HUDEP-2 (cell line): Measurements from ENCODE around the gene FAM78A.
A peak's percentile ranks its signal among the peaks of the same experiment; 100 is the strongest.
"Not testable (repeated sequence)": the region's sequence is repeated elsewhere in the genome, so short reads cannot be mapped to it uniquely, and the experiment has no call there.

Experiments
- DNase-seq, 76 experiments: peaks; one replicate each; lab custom pipeline; 2025; ENCODE audit not compliant: unreplicated experiment in 76 of 76; lab: John Stamatoyannopoulos, UW

The FAM78A gene

GRCh38 chr9:131282688-131283422 lies 6.5 kb upstream of the FAM78A start:
- DNase-seq = no peak

- DNase-seq = no peak
These were observed 5.9 kb upstream of the FAM78A start for GRCh38 chr9:131282175-131282574.

DNA sequence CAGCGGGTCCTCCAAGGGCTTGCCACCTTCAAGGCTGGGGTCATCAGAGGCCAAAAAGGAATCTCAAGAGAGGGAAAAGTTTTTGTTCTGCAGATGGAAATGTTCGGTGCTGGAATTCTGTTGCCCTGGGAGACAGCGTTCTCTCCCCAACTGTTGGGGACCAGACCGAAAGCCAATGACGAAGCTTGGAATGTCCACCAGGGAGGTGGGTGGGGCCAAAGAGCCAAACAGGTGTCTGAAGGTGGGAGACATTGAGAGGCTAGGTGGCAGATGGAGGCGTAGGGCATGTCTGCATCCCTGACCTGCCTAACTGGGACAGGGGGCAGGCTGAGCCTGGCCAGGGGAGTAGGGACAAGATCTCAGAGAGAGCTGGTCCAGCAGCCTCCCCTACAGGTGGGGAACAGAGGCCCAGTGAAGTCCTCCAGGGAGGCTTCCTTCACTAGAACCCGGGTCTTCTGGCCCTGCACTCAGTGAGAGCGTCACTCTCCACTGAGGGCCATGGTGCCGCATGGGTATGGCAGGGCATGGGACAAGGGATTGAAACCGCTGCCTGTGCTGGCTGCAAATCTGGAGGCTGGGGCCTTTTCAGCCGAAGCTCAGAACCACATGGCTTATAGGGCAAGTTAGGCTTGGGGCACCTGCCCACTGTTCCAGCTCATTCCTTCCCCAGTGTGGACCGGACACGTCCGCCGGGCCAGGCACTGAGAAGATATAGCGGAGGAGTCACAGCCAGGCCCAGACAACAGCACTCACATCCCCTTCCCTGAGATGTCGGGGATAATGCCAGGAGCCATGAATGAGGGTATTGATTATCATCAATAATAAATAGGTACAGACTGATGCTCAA lies 5.0 kb upstream of the FAM78A start:
- no peak for DNase-seq

GRCh38 chr9:131280660-131281059 lies 4.3 kb upstream of the FAM78A start:
- DNase-seq = no peak

- DNase-seq = no peak
These were observed 3.7 kb upstream of the FAM78A start for GRCh38 chr9:131279863-131280570.

- DNase-seq = no peak
These were observed 3.0 kb upstream of the FAM78A start for GRCh38 chr9:131279196-131279862.

GRCh38 chr9:131278702-131279111 lies 2.4 kb upstream of the FAM78A start:
- DNase-seq = peak in 3 of 76 experiments; percentile 8 to 22 (median 14)

GRCh38 chr9:131277910-131278701 lies 1.8 kb upstream of the FAM78A start:
- DNase-seq = peak in 69 of 76 experiments; percentile 10 to 84 (median 59)

DNA sequence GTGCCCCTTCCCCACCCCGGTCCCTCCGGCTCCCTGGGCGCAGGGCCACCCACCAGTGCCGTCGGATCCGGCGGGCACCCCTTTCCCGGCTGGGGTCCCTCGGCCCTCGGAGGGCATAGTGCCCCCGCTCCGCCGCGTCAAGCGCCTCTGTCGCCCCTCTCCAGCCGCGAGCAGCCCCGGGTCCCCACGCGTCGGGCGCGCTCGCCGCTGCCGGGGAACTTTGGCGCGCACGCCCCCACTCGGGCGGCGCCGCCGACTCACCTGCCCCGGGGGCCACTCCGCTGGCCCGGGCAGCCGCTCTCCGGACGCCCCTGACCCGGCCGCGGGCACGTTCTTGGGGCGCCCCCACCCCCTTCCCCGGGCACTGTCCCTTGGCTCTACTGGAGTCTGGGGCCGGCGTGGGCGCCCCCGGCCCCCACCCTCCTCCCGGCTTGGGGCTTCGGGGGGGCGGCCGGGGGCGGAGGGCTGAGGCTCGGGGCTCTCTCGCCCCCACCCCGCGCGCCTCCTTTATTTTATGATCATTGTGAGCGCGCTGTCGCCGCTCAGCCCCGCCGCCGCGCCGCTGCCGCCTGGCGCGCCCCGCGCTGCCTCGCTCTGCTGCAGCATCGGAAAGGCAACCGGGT lies 1.1 kb upstream of the FAM78A start:
- DNase-seq = peak in 2 of 76 experiments; percentile 31 to 32

GRCh38 chr9:131276891-131277286 lies 579 bp upstream of the FAM78A start:
- DNase-seq = peak in 14 of 76 experiments; percentile 11 to 41 (median 22)

DNA sequence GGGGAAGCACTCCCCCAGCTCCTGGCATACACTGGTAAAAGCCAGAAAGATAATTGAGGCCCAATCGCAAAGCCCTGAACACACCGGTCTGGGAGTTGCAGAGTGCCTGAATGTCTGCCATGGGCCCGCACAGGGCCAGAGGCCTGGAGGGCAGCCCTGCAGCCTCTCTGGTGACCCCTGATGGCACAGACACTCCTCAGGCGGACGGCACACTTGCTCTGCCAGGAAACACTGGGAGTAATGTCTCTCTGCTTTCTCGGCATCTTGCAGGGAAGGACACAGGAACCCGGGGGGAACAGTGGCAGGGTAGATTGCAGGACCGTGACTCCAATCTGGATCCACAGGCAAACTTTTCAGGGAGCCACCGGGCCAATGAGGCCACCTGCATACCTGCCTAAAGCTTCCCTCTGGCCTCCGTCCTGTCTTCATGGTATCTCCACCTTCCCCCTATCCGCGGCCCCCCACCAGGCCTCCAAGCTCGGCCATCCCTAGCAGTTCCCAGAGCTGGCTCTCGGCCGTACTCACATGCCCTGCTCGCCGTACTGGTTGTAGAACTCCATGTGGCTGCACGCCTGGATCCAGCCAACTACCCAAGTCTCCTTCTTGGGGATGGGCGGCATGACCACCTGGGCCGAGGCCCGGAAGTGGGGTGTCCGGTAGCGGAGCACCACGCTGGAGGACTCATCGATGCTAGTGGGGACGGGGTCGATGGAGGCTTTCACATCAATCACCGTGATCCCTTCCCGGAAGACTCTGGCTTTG lies 797 bp downstream of the FAM78A start:
- DNase-seq = peak in 70 of 76 experiments; percentile 23 to 84 (median 54)

DNA sequence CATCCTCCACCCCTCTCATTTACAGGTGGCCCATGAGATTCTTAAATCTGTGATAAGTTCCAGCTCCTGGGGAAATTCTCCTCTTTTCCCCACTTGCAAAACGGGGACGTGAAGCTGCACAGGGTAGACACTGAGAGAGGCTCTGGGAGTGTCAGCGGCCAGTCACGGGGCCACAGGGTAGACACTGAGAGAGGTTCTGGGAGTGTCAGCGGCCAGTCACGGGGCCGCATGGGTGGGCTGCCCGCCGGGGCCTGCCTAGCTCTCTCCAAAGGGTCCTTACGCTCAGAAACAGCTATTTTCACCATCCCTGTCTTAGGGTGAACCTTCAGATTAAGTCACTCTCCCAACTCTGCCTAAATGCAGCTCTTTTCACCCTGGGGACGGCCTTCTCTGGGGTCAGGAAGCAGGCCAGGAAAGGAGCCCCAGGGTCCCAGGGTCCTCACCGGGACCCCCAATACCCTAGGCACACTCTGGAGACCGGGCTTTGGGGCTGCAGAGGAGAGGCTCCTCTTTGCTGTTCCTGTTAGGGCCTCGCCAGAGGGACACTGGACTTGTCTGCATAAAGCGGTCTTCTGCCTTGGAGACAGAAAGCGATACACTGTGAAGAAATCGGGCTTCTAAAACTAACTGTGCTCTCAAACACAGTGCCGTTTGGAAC lies 1.5 kb downstream of the FAM78A start:
- peak in 52 of 76 experiments; percentile 19 to 84 (median 42) for DNase-seq

- peak in 16 of 76 experiments; percentile 5 to 58 (median 35) for DNase-seq
These were observed 2.2 kb downstream of the FAM78A start for GRCh38 chr9:131273856-131274673.

GRCh38 chr9:131273146-131273855 lies 3.0 kb downstream of the FAM78A start:
- DNase-seq = peak in 26 of 76 experiments; percentile 9 to 43 (median 28)

GRCh38 chr9:131272212-131272611 lies 4.1 kb downstream of the FAM78A start:
- DNase-seq = no peak

DNA sequence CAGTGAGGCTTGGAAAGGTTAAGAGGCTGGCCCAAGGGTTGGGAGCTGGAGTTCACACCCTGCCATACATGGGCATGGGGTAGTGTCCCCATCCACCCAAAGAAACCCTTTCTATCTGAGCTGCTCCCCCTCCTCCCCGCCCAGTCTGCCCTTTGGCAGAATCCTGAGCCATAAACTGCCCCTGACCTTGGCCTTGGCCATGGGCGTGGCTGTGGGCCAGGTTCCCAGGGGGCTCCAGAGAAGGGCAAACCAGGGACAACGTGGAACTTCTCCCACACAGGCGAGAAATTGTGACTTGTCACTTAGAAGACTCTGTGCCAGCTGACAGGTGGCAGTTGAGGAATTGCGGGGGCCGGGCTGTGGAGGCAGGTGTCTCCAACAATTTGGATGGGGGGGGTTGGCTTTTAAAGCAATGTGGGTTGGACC lies 4.8 kb downstream of the FAM78A start:
- DNase-seq = no peak

GRCh38 chr9:131271016-131271273 lies 5.4 kb downstream of the FAM78A start:
- DNase-seq = not testable (repeated sequence)
